GM18873 (cell line): ENCODE data around the gene CPAMD8.
"Not testable (repeated sequence)": the region's sequence is repeated elsewhere in the genome, so short reads cannot be mapped to it uniquely, and the experiment has no call there.

ENCODE experiments used
- ATAC-seq: cut with Tn5 transposase; IDR thresholded peaks from one replicate; pipeline ENCODE4 v1.9.1; 2021; ENCODE audit warnings: mild to moderate bottlenecking, moderate library complexity, moderate number of reproducible peaks; ENCODE audit not compliant: unreplicated experiment, low FRiP score

The CPAMD8 gene

DNA sequence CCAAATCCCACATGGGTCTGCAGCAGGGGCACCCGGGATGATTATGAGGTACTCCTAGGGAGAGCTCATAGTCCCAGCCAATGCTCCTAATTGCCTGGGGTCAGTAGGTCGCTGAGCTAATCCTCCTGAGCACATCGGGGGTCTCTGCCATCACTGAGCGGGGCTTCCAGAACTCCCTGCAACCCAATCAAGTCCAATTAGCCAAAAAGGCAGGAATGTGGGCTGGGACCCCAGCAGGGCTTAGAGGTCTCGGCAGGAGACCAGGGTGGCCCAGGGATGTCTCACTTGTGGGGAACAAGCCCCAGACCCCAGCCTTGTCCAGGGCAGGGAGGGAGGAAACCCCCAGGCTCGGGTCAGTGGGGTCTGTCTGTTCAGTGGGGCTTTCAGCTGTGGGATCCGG lies 17.1 kb upstream of the CPAMD8 start:
- no peak for ATAC-seq

DNA sequence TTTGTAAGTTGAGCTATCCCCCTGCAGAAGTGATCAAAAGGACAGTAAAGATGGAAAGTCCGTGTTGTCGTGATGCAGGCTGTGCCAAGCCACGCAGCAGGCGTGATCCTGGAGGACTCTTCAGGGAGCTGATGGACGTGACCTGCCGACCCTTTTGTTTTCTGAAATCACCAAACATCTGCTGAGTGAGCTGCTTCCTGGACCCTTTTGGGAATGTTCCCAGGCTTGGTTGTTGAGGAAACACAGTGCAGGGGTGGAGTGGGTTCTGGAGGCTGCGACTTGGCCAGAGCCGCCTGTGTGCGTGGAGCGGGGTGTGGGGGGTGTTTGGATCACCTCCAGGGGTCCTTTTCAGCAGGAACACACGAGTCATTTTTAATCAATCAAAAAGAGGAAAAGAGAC lies 15.4 kb upstream of the CPAMD8 start:
- ATAC-seq = no peak

DNA sequence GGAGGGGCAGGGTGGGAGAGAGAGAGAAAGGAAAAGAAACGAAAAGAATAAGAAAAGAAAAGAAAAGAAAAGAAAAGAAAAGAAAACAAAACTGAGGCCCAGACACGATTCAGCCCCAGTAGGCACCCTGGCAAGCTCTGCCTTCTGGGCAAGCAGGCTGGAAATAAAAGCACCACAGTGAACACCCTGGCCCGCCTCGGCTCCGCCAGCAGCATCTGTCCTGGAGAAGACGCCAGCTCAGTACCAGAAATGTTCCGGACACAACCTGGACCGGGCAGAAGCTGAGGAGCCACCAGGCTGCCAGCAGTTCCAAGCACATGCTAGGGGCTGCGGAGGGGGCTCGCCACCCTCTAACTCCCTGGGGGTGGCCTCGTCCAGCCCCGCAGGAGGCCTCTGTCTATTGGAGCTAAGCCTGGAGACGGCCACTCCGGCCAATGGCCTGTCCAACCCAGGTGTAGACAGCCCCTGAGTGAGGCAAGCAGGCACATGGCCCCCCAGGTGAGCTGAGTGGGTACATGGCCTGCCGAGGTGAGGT lies 11.4 kb upstream of the CPAMD8 start:
- no peak for ATAC-seq

DNA sequence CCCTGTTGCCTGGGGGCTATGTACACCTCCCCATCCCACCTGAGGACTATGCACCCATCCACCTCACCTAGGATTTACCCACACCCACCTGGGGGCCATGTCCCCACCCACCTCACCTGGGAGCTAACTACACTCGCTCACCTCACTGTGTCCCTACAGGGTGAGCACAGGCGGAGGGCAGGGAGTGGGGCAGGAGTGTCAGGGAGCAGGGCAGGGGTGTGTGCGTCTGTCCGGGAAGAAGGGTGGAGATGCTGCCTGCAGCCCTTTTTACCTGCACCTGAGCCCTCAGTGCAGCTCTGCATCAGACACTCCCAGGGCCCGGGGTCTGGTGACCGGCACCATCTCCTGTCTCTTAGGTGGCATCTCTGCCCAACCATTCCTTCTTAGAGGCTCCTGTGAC lies 10.6 kb upstream of the CPAMD8 start:
- no peak for ATAC-seq

DNA sequence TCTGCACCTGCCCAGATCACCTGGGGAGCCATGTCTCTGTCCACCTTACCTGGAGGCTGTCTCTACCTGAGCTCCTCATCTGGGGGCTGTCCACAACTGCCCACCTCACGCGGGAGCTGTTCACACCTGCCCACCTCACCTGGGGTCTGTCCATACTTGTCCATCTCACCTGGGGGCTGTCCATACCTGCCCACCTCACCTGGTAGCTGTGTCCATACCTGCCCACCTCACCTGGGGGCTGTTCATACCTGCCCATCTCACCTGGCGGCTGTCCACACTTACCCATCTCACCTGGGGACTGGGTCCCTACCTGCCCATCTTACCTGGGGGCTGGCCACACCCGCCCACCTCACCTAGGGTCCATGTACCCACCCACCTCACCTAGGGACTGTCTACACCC lies 10.0 kb upstream of the CPAMD8 start:
- no peak for ATAC-seq

DNA sequence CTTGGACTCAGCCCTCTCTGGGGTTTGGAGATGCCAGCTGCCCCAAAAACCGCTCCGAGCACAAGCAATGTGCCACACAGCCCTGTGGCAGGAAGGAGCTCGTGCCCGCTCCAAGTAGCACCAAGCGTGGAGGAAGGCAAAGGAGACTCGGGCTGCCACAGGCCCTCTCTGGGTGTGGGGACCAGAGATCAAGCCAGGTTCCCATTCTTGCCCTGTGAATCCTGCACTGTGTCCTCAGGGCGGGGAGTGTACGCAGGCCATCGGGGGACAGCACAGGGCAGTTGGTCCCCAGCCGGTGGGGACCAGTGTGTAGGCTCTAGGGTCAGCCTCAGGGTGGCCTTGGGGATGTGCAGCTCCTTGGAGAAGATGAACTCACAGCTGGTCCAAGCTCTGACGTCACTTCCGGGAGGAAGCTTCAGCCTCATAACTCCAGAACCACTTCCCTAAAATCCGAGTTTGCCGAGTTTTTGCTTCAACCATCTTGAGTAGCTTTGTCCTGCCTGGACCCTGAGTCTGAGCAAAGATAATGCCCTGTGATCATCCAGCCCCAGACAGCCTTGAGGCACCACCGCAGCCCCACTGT lies 9.3 kb upstream of the CPAMD8 start:
- ATAC-seq = no peak

DNA sequence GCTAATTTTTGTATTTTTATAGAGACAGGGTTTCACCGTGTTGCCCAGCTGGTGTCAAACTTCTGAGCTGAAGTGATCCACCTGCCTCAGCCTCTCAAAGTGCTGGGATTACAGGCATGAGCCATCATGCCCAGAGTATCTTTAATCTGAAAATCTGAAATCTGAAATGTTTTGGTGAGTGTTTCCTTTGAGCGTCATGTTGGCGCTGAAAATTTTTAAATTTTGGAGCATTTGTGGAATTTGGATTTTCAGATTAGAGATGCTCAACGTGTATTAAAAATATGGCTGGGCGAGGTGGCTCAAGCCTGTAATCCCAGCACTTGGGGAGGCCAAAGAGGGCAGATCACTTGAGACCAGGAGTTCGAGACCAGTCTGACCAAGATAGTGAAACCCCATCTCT lies 5.1 kb upstream of the CPAMD8 start:
- ATAC-seq = no peak

DNA sequence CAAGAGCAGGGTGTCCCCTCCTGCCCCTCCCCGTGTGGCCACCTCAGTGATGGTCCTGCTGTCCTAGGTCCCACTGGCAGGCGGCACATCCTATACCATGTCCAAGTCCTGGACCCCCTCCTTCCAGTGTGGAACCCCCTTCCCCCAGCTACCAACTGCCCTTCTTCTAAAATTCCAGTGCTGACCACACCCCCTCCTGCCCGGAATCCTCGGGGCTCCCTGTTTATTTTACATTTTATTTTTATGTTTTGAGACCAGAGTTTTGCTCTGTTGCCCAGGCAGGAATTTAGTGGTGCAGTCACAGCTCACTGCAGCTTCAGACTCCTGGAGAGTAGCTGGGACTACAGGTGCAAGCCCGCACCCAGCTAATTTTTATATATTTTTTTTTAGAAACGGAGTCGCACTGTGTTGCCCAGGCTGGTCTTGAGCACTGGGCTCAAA lies 945 bp upstream of the CPAMD8 start:
- ATAC-seq = no peak

DNA sequence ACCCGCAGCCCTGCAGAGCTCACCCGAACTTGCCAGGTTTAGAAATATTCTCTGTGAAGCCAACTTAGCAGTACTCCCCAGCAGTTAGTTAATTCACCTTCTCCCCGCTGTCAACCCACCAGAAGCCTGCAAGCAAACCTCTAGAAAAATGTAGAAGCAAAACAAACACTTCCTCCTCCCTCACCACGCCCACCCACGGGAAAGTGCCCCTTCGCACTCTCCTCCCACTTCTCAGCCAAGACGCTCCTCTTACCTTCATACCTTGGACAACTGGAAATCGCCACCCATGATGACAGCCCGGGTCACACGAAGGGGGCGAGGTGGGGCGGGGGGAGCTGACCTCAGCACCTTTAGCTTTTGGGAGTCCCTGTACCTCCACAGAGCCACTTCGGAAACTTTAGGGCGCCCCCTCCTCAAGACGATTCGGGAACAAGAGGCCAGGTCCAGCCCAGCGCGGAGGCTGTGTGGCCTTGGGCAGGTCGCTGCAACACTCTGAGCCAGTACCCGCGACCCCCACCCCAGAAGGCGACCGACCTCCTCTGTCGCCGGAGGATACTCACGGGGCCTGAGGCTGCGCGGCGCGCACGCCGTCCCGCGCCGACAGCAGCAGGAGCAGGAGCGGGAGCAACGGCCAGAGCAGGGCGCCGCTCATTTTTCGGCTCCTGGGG lies 485 bp downstream of the CPAMD8 start:
- ATAC-seq = no peak

DNA sequence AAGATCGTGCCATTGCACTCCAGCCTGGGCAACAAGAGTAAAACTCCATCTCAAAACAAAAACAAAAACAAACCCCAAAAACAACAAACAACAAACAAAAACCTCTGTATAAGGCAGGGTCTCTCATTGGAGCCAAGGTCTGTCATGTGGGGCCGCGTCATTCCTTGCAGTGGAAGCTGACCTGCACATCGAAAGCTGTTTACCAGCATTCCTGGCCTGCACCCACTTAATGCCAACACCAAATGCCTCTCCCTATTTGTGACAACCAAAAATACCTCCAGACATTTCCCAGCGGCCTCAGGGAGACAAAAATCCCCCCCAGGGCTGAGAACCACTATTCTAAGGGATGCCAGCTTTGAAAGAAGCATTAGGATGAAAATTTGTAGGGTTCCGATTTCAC lies 1.2 kb downstream of the CPAMD8 start:
- ATAC-seq = no peak

DNA sequence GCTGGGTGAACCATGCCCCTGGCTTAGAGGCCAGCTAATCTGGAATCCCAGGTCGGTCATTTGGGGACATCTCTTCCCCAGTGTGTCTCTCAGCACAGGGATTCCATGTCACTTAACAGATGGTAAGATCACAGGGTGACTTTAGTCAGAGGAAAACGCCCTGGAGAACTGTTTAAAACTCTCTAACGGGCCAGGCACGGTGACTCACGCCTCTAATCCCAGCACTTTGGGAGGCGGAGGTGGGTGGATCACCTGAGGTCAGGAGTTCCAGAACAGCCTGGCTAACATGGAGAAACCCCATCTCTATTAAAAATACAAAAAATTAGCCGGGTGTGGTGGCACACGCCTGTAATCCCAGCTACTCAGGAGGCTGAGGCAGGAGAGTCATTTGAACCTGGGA lies 1.7 kb downstream of the CPAMD8 start:
- not testable (repeated sequence) for ATAC-seq

DNA sequence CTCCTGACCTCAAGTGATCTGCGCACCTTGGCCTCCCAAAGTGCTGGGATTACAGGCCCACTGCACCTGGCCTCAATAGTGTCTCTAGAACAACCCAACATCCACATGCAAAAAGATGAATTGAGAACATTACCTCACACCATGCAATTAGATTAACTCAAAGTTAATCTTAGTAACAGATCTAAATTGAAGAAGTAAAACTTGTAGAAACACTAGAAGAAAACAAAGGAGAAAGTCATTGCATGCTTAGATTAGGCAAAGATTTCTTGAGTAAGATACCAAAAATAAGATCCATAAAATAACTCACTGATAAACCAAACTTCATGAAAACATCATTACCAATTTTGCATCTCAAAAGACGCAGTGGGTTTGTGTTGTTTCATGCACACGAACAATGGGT lies 2.8 kb downstream of the CPAMD8 start:
- no peak for ATAC-seq

DNA sequence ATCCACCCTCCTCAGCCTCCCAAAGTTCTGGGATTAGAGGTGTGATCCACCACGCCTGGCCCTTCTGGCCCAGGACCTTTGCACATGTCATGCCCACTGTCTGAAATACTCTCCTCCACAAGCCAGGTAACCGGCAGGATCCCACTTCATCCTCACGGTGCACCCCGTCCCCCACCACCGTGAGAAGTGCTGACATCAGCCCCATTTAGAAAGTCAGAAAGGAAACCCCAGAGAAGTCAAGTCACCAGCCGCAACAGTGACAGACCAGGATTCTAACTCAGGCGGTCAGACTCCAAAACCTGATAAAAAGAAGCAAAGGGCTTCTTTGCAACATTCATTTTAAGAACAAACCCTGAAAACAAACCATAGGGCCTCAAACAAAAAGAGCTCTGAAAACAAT lies 3.9 kb downstream of the CPAMD8 start:
- no peak for ATAC-seq

DNA sequence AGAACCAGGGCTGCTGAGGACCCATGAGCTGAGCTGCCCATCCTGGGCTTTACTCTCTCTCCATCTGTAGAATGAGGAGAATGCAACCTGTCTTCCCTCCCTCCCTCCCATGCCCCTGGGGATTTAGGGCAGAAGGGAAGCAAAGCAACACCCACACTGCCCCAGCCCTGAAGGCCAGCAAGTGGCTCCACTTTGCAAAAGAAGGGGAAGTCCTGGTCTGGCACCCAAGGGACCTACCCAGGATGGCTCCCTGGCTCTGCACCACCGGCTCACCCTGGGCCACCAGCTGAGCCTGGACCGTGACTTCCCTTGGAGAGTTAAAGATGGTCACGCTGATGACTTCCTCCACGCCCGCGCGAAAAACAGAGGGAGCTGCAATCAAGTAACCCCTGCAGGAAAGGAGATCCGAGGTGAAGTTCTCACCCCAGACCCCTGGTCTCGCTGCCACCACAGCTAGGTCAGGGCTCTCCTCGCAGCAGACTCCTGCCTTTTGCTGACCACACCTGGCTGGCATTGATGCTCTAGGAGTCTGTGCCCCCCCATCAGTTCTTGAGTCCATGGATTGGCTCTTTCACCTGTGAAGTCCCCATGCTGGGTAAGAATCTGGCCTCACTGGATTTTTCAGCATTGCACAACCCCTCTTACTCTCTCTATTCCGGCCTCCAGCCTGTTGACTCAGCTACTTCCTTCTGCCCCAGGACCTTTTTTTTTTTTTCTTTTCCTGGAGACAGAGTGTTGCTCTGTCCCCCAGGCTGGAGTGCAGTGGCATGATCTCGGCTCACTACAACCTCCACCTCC lies 4.6 kb downstream of the CPAMD8 start:
- ATAC-seq = no peak

DNA sequence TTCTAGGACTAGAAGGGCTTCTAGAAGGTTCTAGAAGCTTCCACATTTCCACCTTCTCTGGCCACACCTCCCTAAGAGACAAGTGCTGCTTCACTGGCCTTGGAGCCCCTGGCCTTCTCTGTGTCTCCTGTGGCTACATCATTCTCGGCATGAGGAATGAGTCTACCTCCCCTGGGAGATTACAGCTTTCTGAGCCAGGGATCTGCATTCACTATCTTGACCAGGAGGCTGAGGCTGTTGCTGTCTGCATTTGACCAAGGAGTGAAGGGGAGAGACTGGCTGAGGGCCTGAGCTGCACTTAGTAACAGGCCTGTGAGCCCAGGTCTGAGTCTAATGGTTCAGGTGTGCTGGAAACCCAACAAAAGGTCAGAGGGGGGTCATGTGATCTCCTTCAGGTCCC lies 5.3 kb downstream of the CPAMD8 start:
- no peak for ATAC-seq

DNA sequence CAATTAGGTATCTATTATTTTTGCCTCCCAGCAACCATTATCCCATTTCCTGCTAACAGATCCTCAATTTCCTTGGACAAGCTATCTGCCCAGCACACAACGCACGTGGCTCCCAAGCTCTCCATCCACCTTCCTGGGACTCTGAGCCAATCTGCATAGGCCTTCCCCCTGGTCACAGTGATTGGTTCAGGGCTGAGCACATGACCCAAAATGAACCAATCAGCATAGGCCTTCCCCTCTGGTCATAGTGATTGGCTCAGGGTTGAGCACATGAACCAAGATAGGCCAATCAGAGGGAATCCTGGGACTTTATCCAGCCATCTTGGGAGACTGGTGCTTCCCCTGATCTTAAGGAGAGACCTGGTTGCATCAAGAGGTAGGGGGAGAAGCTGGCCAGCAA lies 5.8 kb downstream of the CPAMD8 start:
- no peak for ATAC-seq

DNA sequence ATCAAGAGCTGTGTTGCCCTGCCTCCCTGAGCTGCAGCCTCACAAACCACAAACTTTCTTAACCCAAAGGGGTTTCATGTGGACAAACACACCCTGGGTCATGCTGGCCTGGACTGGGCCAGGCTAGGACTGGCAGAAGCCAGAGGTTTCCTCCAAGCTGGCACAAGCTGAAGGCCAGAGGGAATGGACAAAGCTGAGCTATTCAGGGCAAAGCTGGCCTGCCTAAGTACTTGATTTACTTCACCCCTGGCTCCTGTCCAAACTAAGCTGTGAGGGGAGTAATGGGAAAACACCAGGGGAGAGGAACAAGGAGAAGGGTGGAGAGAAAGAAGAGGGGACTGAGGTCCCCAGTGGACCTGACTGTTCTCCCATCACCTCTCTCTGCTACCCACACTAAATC lies 6.2 kb downstream of the CPAMD8 start:
- ATAC-seq = no peak

DNA sequence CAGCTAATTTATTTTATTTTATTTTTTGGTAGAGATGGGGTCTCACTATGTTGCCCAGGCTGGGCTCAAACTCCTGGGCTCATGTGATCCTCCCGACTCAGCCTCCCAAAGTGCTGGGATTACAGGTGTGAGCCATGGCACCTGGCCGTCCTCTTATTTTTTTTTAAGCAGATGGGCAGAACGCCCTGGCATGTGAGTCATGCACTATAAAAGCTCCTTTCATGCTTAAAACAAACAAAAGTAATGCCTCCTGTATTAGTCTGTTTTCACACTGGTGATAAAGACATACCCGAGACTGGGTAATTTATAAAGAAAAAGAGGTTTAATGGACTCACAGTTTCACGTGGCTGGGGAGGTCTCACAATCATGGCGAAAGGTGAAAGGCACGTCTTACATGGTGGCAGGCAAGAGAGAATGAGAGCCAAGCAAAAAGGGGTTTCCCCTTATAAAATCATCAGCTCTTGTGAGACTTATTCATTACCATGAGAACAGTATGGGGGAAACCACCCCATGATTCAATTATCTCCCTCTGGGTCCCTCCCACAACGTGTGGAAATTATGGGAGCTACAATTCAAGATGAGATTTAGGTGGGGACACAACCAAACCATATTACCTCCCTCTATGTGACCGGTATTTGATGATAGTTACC lies 12.3 kb downstream of the CPAMD8 start:
- not testable (repeated sequence) for ATAC-seq

DNA sequence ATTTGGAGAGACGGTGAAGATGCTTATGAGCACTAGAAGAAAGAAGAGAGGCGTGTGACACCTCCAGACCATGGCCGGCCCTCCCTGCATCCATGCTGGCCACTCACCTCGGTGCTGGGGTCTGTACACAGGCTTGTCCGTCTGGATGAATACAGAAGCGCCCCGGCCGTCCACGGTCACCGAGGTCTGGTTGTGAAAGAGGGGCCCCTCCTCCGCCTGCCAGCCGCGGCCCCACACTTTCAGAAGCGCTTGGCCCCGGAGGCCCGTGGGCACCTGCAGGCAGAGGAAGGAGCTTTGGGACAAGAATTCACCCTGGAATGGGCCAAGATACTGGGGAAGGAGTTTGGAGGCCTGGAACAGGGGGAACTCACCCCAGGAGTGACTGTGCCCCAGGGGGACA lies 15.1 kb downstream of the CPAMD8 start:
- ATAC-seq = no peak

DNA sequence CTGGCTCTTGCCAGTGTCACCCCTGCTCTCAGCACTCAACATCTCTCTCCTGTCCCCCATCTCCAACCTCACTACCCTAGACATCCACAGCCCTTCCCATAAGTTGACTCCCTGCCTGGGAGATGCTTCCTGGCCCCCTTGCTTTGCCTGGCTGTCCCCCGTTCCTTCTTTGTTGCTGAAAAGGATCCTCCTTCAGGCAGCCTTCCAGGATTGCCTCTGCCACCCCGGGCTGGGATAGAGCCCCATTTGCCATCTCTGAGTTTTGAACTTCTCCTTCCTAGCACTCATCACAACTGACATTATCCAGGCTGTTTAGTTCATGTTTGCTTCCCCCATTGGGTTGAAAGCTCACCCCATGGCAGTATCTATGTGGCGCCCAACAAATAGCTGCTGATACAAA lies 20.0 kb downstream of the CPAMD8 start:
- no peak for ATAC-seq

DNA sequence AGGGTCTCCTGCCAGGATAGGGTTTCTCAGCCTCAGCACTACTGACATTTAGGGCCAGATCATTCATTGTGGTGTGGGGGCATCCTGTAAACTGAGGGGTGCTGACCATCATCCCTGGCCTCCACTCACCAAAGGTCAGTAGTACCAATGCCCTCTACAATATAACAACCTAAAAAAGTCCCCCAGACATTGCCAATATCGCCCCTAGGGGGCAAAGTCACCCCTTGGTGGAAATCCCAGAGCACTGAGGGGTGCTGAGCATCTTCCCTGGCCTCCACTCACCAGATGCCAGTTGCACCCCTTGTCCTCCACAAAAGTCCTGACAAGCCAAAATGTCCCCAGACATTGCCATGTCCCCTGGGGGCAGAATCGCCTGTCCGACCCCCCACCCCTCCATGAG lies 21.6 kb downstream of the CPAMD8 start:
- no peak for ATAC-seq
